Right ventricle myocardium superior (tissue), 1 donor: ENCODE measurements around the gene CCDC83. TPM values are rescaled to one million over a fixed set of nuclear protein-coding genes. Genes with fewer than 3 reads are reported as not detected.

Source experiments
- ATAC-seq: fragments of 200-7000 bp; cut with Tn5 transposase; one replicate; pipeline ENCODE4 v1.9.1; 2020; ENCODE audit warnings: mild to moderate bottlenecking; ENCODE audit not compliant: poor library complexity
- DNase-seq: peaks from one replicate; pipeline ENCODE4 v3.0.0-alpha.2; 2020
- intact Hi-C: fragments of 100-400 bp; cut with DNase I; formaldehyde crosslinking; loops from one replicate; pipeline ENCODE4 v1.11.2; 2022
- total RNA-seq: library from RNA; stranded (reverse); fragmentation: NEBNext Ultra II Directional; extraction: Animal tissue kit (Norgen Biotek cat#: 25700); gene quantifications from one replicate; pipeline ENCODE4 v1.2.1, GENCODE V29; 2021
- donor health status: DM: no; HTN: yes; CAD: no; lungs with severe emphysema.

The CCDC83 gene
- total RNA-seq, 1 donor from 2014 or later: not detected

- intact Hi-C loops: loop anchor here (10.0 kb wide), 2 partner anchors 59 to 339 kb away; no protein-coding TSS in a partner anchor
- no peak for DNase-seq
- no peak for ATAC-seq
Observed at GRCh38 chr11:85866137-85866827, 11.1 kb downstream of the CCDC83 start.

GRCh38 chr11:85867751-85868150 is 12.6 kb downstream of the CCDC83 start:
- ATAC-seq: no peak
- intact Hi-C loops: loop anchor here (10.0 kb wide), 2 partner anchors 57 to 337 kb away; no protein-coding TSS in a partner anchor
- no peak for DNase-seq

- ATAC-seq (no peak), DNase-seq (no peak)
- intact Hi-C loops: loop anchor here (10.0 kb wide), 2 partner anchors 55 to 335 kb away; no protein-coding TSS in a partner anchor
Observed at GRCh38 chr11:85869781-85870180, 14.6 kb downstream of the CCDC83 start.

GRCh38 chr11:85874265-85874664 is 19.1 kb downstream of the CCDC83 start:
- no peak for DNase-seq
- ATAC-seq: no peak
- intact Hi-C loops: no loop called here

- intact Hi-C loops: no loop called here
- ATAC-seq (no peak), DNase-seq (no peak)
Observed at GRCh38 chr11:85875505-85875904, 20.3 kb downstream of the CCDC83 start.

GRCh38 chr11:85884581-85885021 is 29.4 kb downstream of the CCDC83 start:
- DNase-seq: no peak
- no peak for ATAC-seq
- intact Hi-C loops: no loop called here

- no peak for DNase-seq
- intact Hi-C loops: no loop called here
- no peak for ATAC-seq
Observed at GRCh38 chr11:85886089-85887056, 31.2 kb downstream of the CCDC83 start.

- DNase-seq: no peak
Observed at GRCh38 chr11:85889108-85889507, 33.9 kb downstream of the CCDC83 start.

GRCh38 chr11:85889676-85890579 is 34.7 kb downstream of the CCDC83 start:
- intact Hi-C loops: no loop called here
- ATAC-seq: no peak
- no peak for DNase-seq

More at GRCh38 chr11:85889108-85889507, 33.9 kb downstream of the CCDC83 start:
- ATAC-seq: no peak
- intact Hi-C loops: no loop called here

- ATAC-seq (no peak), DNase-seq (no peak)
- intact Hi-C loops: no loop called here
Observed at GRCh38 chr11:85893395-85893794, 38.2 kb downstream of the CCDC83 start.

GRCh38 chr11:85896876-85897275 is 41.7 kb downstream of the CCDC83 start:
- intact Hi-C loops: no loop called here
- DNase-seq (no peak), ATAC-seq (no peak)

GRCh38 chr11:85898456-85898855 is 43.3 kb downstream of the CCDC83 start:
- DNase-seq: no peak
- intact Hi-C loops: no loop called here
- no peak for ATAC-seq

GRCh38 chr11:85902353-85902752 is 47.2 kb downstream of the CCDC83 start:
- DNase-seq (no peak), ATAC-seq (no peak)
- intact Hi-C loops: no loop called here

GRCh38 chr11:85903406-85903805 is 48.2 kb downstream of the CCDC83 start:
- no peak for DNase-seq
- ATAC-seq: no peak
- intact Hi-C loops: no loop called here

GRCh38 chr11:85903811-85904210 is 48.6 kb downstream of the CCDC83 start:
- DNase-seq: no peak
- intact Hi-C loops: no loop called here
- no peak for ATAC-seq

GRCh38 chr11:85912414-85912813 is 57.2 kb downstream of the CCDC83 start:
- no peak for ATAC-seq
- no peak for DNase-seq
- intact Hi-C loops: no loop called here

- ATAC-seq: no peak
- DNase-seq: no peak
- intact Hi-C loops: no loop called here
Observed at GRCh38 chr11:85913513-85913912, 58.3 kb downstream of the CCDC83 start.

- intact Hi-C loops: no loop called here
- no peak for DNase-seq
- no peak for ATAC-seq
Observed at GRCh38 chr11:85914425-85914824, 59.2 kb downstream of the CCDC83 start.
